Epithelial cell of prostate (primary cell): ENCODE data around the gene KLRG1.

Experiments
- DNase-seq: peaks from one replicate; pipeline ENCODE4 v3.0.0-alpha.2; 2011; ENCODE audit warnings: low read depth, low spot score
- H3K27ac ChIP-seq: fragments of 450-650 bp; 2 replicates; pipeline ENCODE4 v1.5.1; 2017; ENCODE audit warnings: mild to moderate bottlenecking

Gene KLRG1

GRCh38 chr12:9037431-9037830 lies 48.1 kb downstream of the KLRG1 start:
- DNase-seq, result no peak

GRCh38 chr12:9039397-9039977 lies 50.1 kb downstream of the KLRG1 start:
- no peak for DNase-seq
- no peak overlapping the region for H3K27ac ChIP-seq

More at GRCh38 chr12:9037431-9037830, 48.1 kb downstream of the KLRG1 start:
- no peak overlapping the region for H3K27ac ChIP-seq

- DNase-seq, result no peak
- no peak overlapping the region for H3K27ac ChIP-seq
These were observed 51.3 kb downstream of the KLRG1 start for GRCh38 chr12:9040484-9041186.

GRCh38 chr12:9041321-9041720 lies 52.0 kb downstream of the KLRG1 start:
- DNase-seq, result no peak
- H3K27ac ChIP-seq, result no peak overlapping the region

- H3K27ac ChIP-seq, result no peak overlapping the region
- DNase-seq, result no peak
These were observed 54.4 kb downstream of the KLRG1 start for GRCh38 chr12:9043766-9044165.

- no peak overlapping the region for H3K27ac ChIP-seq
- DNase-seq, result no peak
These were observed 57.8 kb downstream of the KLRG1 start for GRCh38 chr12:9047105-9047504.

GRCh38 chr12:9048930-9049329 lies 59.6 kb downstream of the KLRG1 start:
- DNase-seq, result no peak
- H3K27ac ChIP-seq, result no peak overlapping the region

GRCh38 chr12:9049520-9050133 lies 60.3 kb downstream of the KLRG1 start:
- no peak for DNase-seq
- H3K27ac ChIP-seq, result no peak overlapping the region

- no peak overlapping the region for H3K27ac ChIP-seq
- DNase-seq, result no peak
These were observed 61.3 kb downstream of the KLRG1 start for GRCh38 chr12:9050521-9051157.

- H3K27ac ChIP-seq, result no peak overlapping the region
- no peak for DNase-seq
These were observed 61.8 kb downstream of the KLRG1 start for GRCh38 chr12:9051158-9051550.

GRCh38 chr12:9052610-9053009 lies 63.3 kb downstream of the KLRG1 start:
- DNase-seq, result no peak
- H3K27ac ChIP-seq, result no peak overlapping the region
